22Rv1 (cell line): ENCODE measurements around the gene CHEK2.

ENCODE experiments used
- ZFX ChIP-seq: fragments of 450-650 bp; IDR thresholded peaks from 2 replicates; pipeline ENCODE4 v1.6.1; 2017; ENCODE audit warnings: antibody characterized with exemption, borderline replicate concordance
- TF ChIP-seq, protein P1 (sequence below): fragments of 450-650 bp; IDR thresholded peaks from 2 replicates; pipeline ENCODE4 v1.5.1; 2017; ENCODE audit warnings: mild to moderate bottlenecking

- TF ChIP-seq, protein P1, sequence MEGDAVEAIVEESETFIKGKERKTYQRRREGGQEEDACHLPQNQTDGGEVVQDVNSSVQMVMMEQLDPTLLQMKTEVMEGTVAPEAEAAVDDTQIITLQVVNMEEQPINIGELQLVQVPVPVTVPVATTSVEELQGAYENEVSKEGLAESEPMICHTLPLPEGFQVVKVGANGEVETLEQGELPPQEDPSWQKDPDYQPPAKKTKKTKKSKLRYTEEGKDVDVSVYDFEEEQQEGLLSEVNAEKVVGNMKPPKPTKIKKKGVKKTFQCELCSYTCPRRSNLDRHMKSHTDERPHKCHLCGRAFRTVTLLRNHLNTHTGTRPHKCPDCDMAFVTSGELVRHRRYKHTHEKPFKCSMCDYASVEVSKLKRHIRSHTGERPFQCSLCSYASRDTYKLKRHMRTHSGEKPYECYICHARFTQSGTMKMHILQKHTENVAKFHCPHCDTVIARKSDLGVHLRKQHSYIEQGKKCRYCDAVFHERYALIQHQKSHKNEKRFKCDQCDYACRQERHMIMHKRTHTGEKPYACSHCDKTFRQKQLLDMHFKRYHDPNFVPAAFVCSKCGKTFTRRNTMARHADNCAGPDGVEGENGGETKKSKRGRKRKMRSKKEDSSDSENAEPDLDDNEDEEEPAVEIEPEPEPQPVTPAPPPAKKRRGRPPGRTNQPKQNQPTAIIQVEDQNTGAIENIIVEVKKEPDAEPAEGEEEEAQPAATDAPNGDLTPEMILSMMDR = no peak
- TF ChIP-seq ZFX = no peak
These were observed 30.3 kb downstream of the CHEK2 start for GRCh38 chr22:28711341-28711740.
